H1 (cell line): Measurements from ENCODE around the gene ELMO2. TPM values are rescaled to one million over a fixed set of nuclear protein-coding genes. Genes with fewer than 3 reads are reported as not detected.
A peak's percentile ranks its signal among the peaks of the same experiment; 100 is the strongest.

Experiments
- CTCF ChIA-PET: fragments of 300-600 bp; sonication (Branson Sonifier 250); formaldehyde crosslinking; loops from one replicate; lab custom pipeline; 2021; ENCODE audit not compliant: partially characterized antibody; lab: Charles Lee
- POLR2A ChIA-PET: fragments of 300-600 bp; sonication (Branson Sonifier 250); formaldehyde crosslinking; loops from one replicate; lab custom pipeline; 2021; ENCODE audit warnings: inconsistent platforms; ENCODE audit not compliant: partially characterized antibody; lab: Charles Lee
- DNase-seq, 2 experiments: peaks; one replicate each; pipeline versions ENCODE4 v3.0.0 to v3.0.0-alpha.2; 2010 to 2022; ENCODE audit warnings: low spot score in 2 of 2, low read depth in 1 of 2, mixed read lengths in 1 of 2
- FAIRE-seq: peaks from 2 replicates; lab custom pipeline; 2011; peaks lifted over from hg19 to GRCh38; lab: Jason Lieb, UNC
- H2AFZ ChIP-seq: 2 replicates; pipeline ENCODE4 v1.8.1; 2012; ENCODE audit warnings: low read length, inconsistent platforms
- H2AK5ac ChIP-seq: 2 replicates; pipeline ENCODE4 v1.6.1; 2013; ENCODE audit warnings: low read depth, low read length
- H2BK120ac ChIP-seq: replicated peaks from 2 replicates; pipeline ENCODE3; 2013; ENCODE audit warnings: low read depth, low read length, inconsistent platforms
- H2BK12ac ChIP-seq: 2 replicates; pipeline ENCODE4 v1.6.1; 2013; ENCODE audit warnings: low read depth, low read length
- H2BK15ac ChIP-seq: 2 replicates; pipeline ENCODE4 v1.6.1; 2013; ENCODE audit warnings: low read length
- H2BK20ac ChIP-seq: 2 replicates; pipeline ENCODE4 v1.6.1; 2013; ENCODE audit warnings: low read length
- H2BK5ac ChIP-seq: 2 replicates; pipeline ENCODE4 v1.6.1; 2013; ENCODE audit warnings: low read depth, low read length
- H3K14ac ChIP-seq: 2 replicates; pipeline ENCODE4 v1.6.1; 2013; ENCODE audit warnings: inconsistent platforms; ENCODE audit not compliant: insufficient read length
- H3K18ac ChIP-seq: 2 replicates; pipeline ENCODE4 v1.6.1; 2013; ENCODE audit warnings: low read length; ENCODE audit errors: extremely low read depth
- H3K23ac ChIP-seq: 2 replicates; pipeline ENCODE4 v1.6.1; 2013; ENCODE audit warnings: inconsistent platforms; ENCODE audit not compliant: insufficient read length
- H3K23me2 ChIP-seq: 2 replicates; pipeline ENCODE4 v1.6.1; 2013; ENCODE audit warnings: low read depth, low read length
- H3K27ac ChIP-seq: 2 replicates; pipeline ENCODE4 v1.6.1; 2011; ENCODE audit warnings: low read depth, low read length, inconsistent platforms
- H3K27me3 ChIP-seq, 4 experiments: replicated peaks in 1 of 4; 1 replicate in 1 of 4; 2 replicates in 3 of 4; pipeline versions ENCODE4 v1.6.1 to v1.8.1; 2011 to 2013; ENCODE audit warnings: low read length in 3 of 4, mild to moderate bottlenecking in 3 of 4, inconsistent platforms in 2 of 4, mixed read lengths in 2 of 4, moderate library complexity in 1 of 4; ENCODE audit not compliant: control insufficient read depth in 3 of 4, insufficient read depth in 3 of 4; ENCODE audit errors: extremely low read depth in 1 of 4
- H3K36me3 ChIP-seq, 4 experiments: 2 replicates each; pipeline versions ENCODE4 v1.6.1 to v1.8.1; 2011 to 2013; ENCODE audit warnings: mild to moderate bottlenecking in 4 of 4, low read length in 3 of 4, moderate library complexity in 2 of 4, control low read depth in 1 of 4, inconsistent platforms in 1 of 4; ENCODE audit not compliant: insufficient read depth in 4 of 4, control insufficient read depth in 2 of 4
- H3K4ac ChIP-seq: replicated peaks from 2 replicates; pipeline ENCODE3; 2013; ENCODE audit warnings: low read length, low read depth, mixed read lengths, inconsistent platforms; ENCODE audit not compliant: insufficient read length
- H3K4me1 ChIP-seq, 4 experiments: replicated peaks in 1 of 4; 1 replicate in 1 of 4; 2 replicates in 3 of 4; pipeline versions ENCODE4 v1.6.1 to v1.8.1; 2011 to 2013; ENCODE audit warnings: low read length in 3 of 4, inconsistent platforms in 2 of 4, mixed read lengths in 1 of 4; ENCODE audit not compliant: insufficient read depth in 4 of 4, control insufficient read depth in 3 of 4
- H3K4me2 ChIP-seq, 2 experiments: 2 replicates each; pipeline versions ENCODE4 v1.6.1 to v1.8.1; 2011 to 2013; ENCODE audit warnings: low read depth in 2 of 2, low read length in 2 of 2, control low read depth in 1 of 2, inconsistent platforms in 1 of 2, mild to moderate bottlenecking in 1 of 2; ENCODE audit not compliant: insufficient read depth in 1 of 2
- H3K4me3 ChIP-seq, 4 experiments: fragments of 200-600, 300-600 bp in 1 of 4; sonication (generic), shearing (Covaris generic), sonication (Bioruptor Twin) in 1 of 4; 2 replicates each; pipeline versions ENCODE4 v1.5.1 to v1.8.1; 2011 to 2016; ENCODE audit warnings: low read length in 4 of 4, low read depth in 3 of 4, control low read depth in 2 of 4, inconsistent platforms in 2 of 4, mild to moderate bottlenecking in 2 of 4, mixed read lengths in 1 of 4, moderate library complexity in 1 of 4; ENCODE audit not compliant: insufficient read depth in 2 of 4; ENCODE audit errors: extremely low read depth in 1 of 4
- H3K56ac ChIP-seq: replicated peaks from 2 replicates; pipeline ENCODE3; 2013; ENCODE audit warnings: low read depth, mild to moderate bottlenecking, mixed read lengths, low read length, inconsistent platforms; ENCODE audit not compliant: insufficient read length
- H3K79me1 ChIP-seq: 2 replicates; pipeline ENCODE4 v1.6.1; 2013; ENCODE audit warnings: low read depth, low read length, control low read depth
- H3K79me2 ChIP-seq, 2 experiments: 2 replicates each; pipeline versions ENCODE4 v1.6.1 to v1.8.1; 2012 to 2013; ENCODE audit warnings: low read length in 2 of 2, mild to moderate bottlenecking in 2 of 2, inconsistent platforms in 1 of 2; ENCODE audit not compliant: insufficient read depth in 2 of 2, control insufficient read depth in 1 of 2
- H3K9ac ChIP-seq, 4 experiments: replicated peaks in 1 of 4; 1 replicate in 1 of 4; 2 replicates in 3 of 4; pipeline versions ENCODE4 v1.6.1 to v1.8.1; 2011 to 2013; ENCODE audit warnings: low read depth in 3 of 4, low read length in 3 of 4, control low read depth in 2 of 4, mild to moderate bottlenecking in 2 of 4, moderate library complexity in 2 of 4, inconsistent platforms in 1 of 4; ENCODE audit errors: extremely low read depth in 1 of 4
- H3K9me3 ChIP-seq, 2 experiments: 2 replicates each; pipeline versions ENCODE4 v1.6.1 to v1.8.1; 2012 to 2013; ENCODE audit warnings: mild to moderate bottlenecking in 2 of 2, moderate library complexity in 2 of 2, control low read depth in 1 of 2, inconsistent platforms in 1 of 2, low read depth in 1 of 2, low read length in 1 of 2, mixed read lengths in 1 of 2; ENCODE audit not compliant: insufficient read depth in 2 of 2
- H4K20me1 ChIP-seq, 2 experiments: replicated peaks in 1 of 2; 2 replicates each; pipeline versions ENCODE3 to v1.8.1; 2011 to 2013; ENCODE audit warnings: inconsistent platforms in 2 of 2, low read length in 2 of 2, mild to moderate bottlenecking in 1 of 2; ENCODE audit not compliant: insufficient read depth in 2 of 2, control insufficient read depth in 1 of 2
- H4K5ac ChIP-seq: 2 replicates; pipeline ENCODE4 v1.6.1; 2013; ENCODE audit warnings: low read length, low read depth, mixed read lengths, inconsistent platforms; ENCODE audit not compliant: insufficient read length
- H4K8ac ChIP-seq: 2 replicates; pipeline ENCODE4 v1.8.0; 2013; ENCODE audit warnings: mild to moderate bottlenecking, moderate library complexity, low read length, inconsistent platforms; ENCODE audit not compliant: insufficient read depth; ENCODE audit errors: extremely low read depth
- H4K91ac ChIP-seq: replicated peaks from 2 replicates; pipeline ENCODE3; 2013; ENCODE audit warnings: low read length, mixed read lengths, inconsistent platforms; ENCODE audit not compliant: insufficient read length
- EGR1 ChIP-seq: IDR thresholded peaks from 2 replicates; pipeline ENCODE4 v1.6.1; 2011; ENCODE audit warnings: low read depth, low read length, borderline replicate concordance
- EP300 ChIP-seq, 2 experiments: IDR thresholded peaks; 1 replicate in 1 of 2; 2 replicates in 1 of 2; pipeline ENCODE4 v1.6.1; 2011 to 2012; ENCODE audit warnings: low read depth in 2 of 2, low read length in 2 of 2, mild to moderate bottlenecking in 2 of 2, borderline replicate concordance in 1 of 2, inconsistent platforms in 1 of 2, moderate library complexity in 1 of 2
- FOSL1 ChIP-seq: IDR thresholded peaks from 2 replicates; pipeline ENCODE4 v1.6.1; 2011; ENCODE audit warnings: mild to moderate bottlenecking, low read depth, low read length, moderate library complexity; ENCODE audit not compliant: insufficient read depth
- KDM1A ChIP-seq: fragments of 200-600, 300-600 bp; sonication (generic); IDR thresholded peaks from 2 replicates; pipeline ENCODE4 v1.7.1; 2016; ENCODE audit warnings: mild to moderate bottlenecking, low read length, borderline replicate concordance
- MAFK ChIP-seq: IDR thresholded peaks from 2 replicates; pipeline ENCODE4 v1.6.1; 2012; ENCODE audit warnings: low read depth, mild to moderate bottlenecking, improper control_type of control experiment, low read length
- SIX5 ChIP-seq: IDR thresholded peaks from 2 replicates; pipeline ENCODE4 v1.6.1; 2011; ENCODE audit warnings: mild to moderate bottlenecking, low read depth, low read length
- ZNF274 ChIP-seq: IDR thresholded peaks from 2 replicates; pipeline ENCODE4 v1.7.0; 2012; ENCODE audit warnings: low read length, borderline replicate concordance; ENCODE audit errors: extremely low read depth
- whole genome bisulfite sequencing, 2 experiments: shearing (Covaris generic) in 1 of 2; methylation state at CpG; one replicate each; pipeline versions ENCODE4 v1.1.6 to v1.1.7; 2013 to 2015; ENCODE audit warnings: low lambda C conversion rate in 2 of 2, mixed read lengths in 2 of 2, inconsistent platforms in 1 of 2, low coverage in 1 of 2, missing lambda C conversion rate in 1 of 2; ENCODE audit not compliant: insufficient replicate concordance in 2 of 2, insufficient coverage in 1 of 2, insufficient read length in 1 of 2; ENCODE audit errors: extremely low coverage in 1 of 2, missing lambda C conversion rate in 1 of 2; 5-methylcytosine and 5-hydroxymethylcytosine counted together
- polyA plus RNA-seq, 7 experiments: library from polyadenylated mRNA; depleted of rRNA in 3 of 7; stranded (reverse) in 5 of 7; unstranded in 2 of 7; fragments of >200 nt in 5 of 7; fragments of 200-250 nt in 2 of 7; gene quantifications; 1 replicate in 5 of 7; 2 replicates in 1 of 7; 4 replicates in 1 of 7; pipeline versions ENCODE4 v1.2.1 to v1.2.3, GENCODE V29; 2011 to 2013; ENCODE audit warnings: missing spikeins in 2 of 7, mixed read lengths in 2 of 7
- total RNA-seq: library from RNA; stranded (reverse); fragmentation: NEBNext Ultra II Directional; extraction: Animal tissue kit (Norgen Biotek cat#: 25700); gene quantifications from 2 replicates; pipeline ENCODE4 v1.2.1, GENCODE V29; 2021

The ELMO2 gene
- total and polyA plus RNA-seq, 2 of the 8 experiments (the other 6 are each of a cell fraction or from before 2014, with no cell fraction given) = 34.3 to 39.7 TPM

DNA sequence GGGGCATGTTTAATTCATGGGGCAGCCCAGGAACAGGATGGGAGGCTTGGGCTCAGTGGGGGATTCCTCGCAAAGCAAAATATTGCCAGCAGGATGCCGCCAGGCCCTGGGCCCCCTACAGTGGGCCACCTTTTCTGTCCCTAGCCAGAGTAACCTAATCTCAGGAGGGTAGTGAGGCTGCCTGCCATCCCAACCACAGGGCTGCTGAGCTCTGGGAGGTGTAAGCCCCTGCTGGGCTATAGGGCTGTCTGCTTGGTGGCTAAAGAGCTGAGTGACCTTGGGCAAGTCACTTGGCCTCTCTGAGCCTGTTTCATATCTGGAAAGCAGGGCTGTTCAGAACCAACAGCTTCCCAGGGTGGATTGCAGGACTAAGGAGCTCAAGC is 62.4 kb downstream of the ELMO2 start:
- H3K9ac ChIP-seq = no peak overlapping the region

More for the DNA sequence above, 62.4 kb downstream of the ELMO2 start:
- Histone ChIP-seq H2AK5ac (no peak overlapping the region), H2BK120ac (no peak overlapping the region), H3K27ac (no peak overlapping the region), H3K79me1 (no peaks in the 10 kb centered on the region), H4K20me1 (peaks cover 7% of the 10 kb centered on the region in 2 experiments), H3K4me3 (no peak overlapping the region), H2AFZ (no peak overlapping the region), H4K8ac (no peak overlapping the region), H3K9me3 (no peaks in the 10 kb centered on the region), H4K91ac (no peak overlapping the region), H3K27me3 (peaks cover 0 to 15% (median 11%) of the 10 kb centered on the region in 4 experiments; a peak in 5 of 7 replicates), H3K23ac (no peak overlapping the region), H3K36me3 (no peaks in the 10 kb centered on the region), H3K18ac (no peak overlapping the region), H3K23me2 (peaks cover 4% of the 10 kb centered on the region; the same call in 1 of the 2 replicates), H3K79me2 (no peaks in the 10 kb centered on the region), H2BK20ac (no peak overlapping the region), H2BK12ac (no peak overlapping the region), H2BK5ac (no peak overlapping the region), H3K56ac (no peak overlapping the region), H3K14ac (no peak overlapping the region), H3K4me2 (no peak overlapping the region), H2BK15ac (no peak overlapping the region), H3K4me1 (peaks cover 0 to 13% (median 5%) of the 10 kb centered on the region in 4 experiments; a peak in 6 of 7 replicates), H4K5ac (no peak overlapping the region), H3K4ac (no peak overlapping the region)
- TF ChIP-seq KDM1A (peak; percentile 86; the same call in 1 of the 2 replicates), ZNF274 (no peak), EGR1 (no peak), EP300 (IDR thresholded peaks at IDR 0.05; ENCODE audit: borderline replicate concordance in 1 of 2, low read depth in 2 of 2, low read length in 2 of 2) (no peak), MAFK (no peak), FOSL1 (no peak), SIX5 (no peak)
- no peak for FAIRE-seq
- ChIA-PET POLR2A (interaction anchor here (0.6 to 2.0 kb wide), 13 partner anchors 9 to 252 kb away, joined by 3 to 11 read pairs (median 4); no protein-coding TSS in a partner anchor), CTCF (interaction anchor here (0.6 to 10.9 kb wide), 6 partner anchors 11 to 215 kb away, joined by 3 to 214 read pairs (median 3); no protein-coding TSS in a partner anchor)
- 65% methylated on average over 2 of the region's 2 CpGs; no CpG with 5 or more reads in 1 of the 2 experiments for WGBS, 2 experiments
- DNase-seq = no peak
